ENCODE data around the gene USP25.

The USP25 gene

DNA sequence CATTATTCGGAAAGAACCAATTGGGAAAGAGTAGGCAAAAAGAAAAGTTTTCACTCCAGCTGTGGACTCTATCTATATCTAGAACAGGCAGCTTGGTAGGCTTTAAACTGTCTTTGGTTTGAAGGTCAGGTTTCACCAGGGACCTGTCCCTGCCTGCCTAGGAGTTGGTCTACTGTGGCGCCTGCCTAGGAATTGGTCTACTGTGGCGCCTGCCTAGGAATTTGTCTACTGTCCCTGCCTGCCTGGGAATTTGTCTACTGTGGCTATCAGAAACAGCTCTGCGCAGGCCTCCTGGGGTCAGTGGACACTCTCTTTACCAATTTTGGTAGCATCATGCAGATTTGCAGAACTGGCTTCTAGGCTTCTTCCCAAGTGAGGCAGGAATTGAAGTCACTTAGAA is 13.8 kb downstream of the USP25 start:
- peaks cover 6% of the 10 kb centered on the region for H3K36me3 ChIP-seq (ENCODE audit: control insufficient read depth, insufficient read depth, low read length)
- no peak overlapping the region for H3K27ac ChIP-seq (ENCODE audit: insufficient read depth, low read depth, low read length, poor library complexity, severe bottlenecking)
- 95 to 96% methylated on average over 4 of the region's 4 CpGs for WGBS, 2 experiments
- no peaks in the 10 kb centered on the region for H3K27me3 ChIP-seq (ENCODE audit: control insufficient read depth, insufficient read depth, low read length, poor library complexity, severe bottlenecking)
- H3K4me1 ChIP-seq (ENCODE audit: control insufficient read depth, insufficient read depth, low read length) = peaks cover 26% of the 10 kb centered on the region
- no peaks in the 10 kb centered on the region for H3K9me3 ChIP-seq (ENCODE audit: control insufficient read depth, low read length)
- H3K4me3 ChIP-seq (ENCODE audit: insufficient read depth, low read depth, low read length) = no peak overlapping the region

DNA sequence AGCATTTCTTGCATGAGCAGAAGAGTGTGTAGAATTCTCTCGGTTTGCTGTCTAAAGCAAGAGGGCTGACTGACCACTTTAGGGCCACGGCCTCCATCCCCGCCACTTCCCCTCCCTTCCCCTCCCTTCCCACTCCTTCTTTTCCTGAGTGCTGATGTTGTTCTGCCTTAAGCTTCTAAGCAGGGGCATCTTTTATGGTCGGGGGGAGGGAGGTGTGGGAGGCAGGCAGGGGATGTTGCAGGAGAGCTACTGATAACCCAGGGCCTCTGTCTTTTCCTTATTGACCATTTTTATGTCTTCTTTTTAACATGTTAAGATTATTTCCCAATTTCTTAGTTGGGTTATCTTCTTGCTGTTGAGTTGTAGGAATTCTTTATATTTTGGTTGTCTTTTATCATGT is 15.1 kb downstream of the USP25 start:
- Histone ChIP-seq H3K27ac (ENCODE audit: insufficient read depth, low read depth, low read length, poor library complexity, severe bottlenecking) (no peak overlapping the region), H3K4me1 (ENCODE audit: control insufficient read depth, insufficient read depth, low read length) (peaks cover 14% of the 10 kb centered on the region), H3K4me3 (ENCODE audit: insufficient read depth, low read depth, low read length) (no peak overlapping the region), H3K36me3 (ENCODE audit: control insufficient read depth, insufficient read depth, low read length) (peaks cover 6% of the 10 kb centered on the region), H3K9me3 (ENCODE audit: control insufficient read depth, low read length) (no peaks in the 10 kb centered on the region), H3K27me3 (ENCODE audit: control insufficient read depth, insufficient read depth, low read length, poor library complexity, severe bottlenecking) (no peaks in the 10 kb centered on the region)
- 63 to 94% methylated on average over 1 to 4 of the region's 4 CpGs for WGBS, 2 experiments

DNA sequence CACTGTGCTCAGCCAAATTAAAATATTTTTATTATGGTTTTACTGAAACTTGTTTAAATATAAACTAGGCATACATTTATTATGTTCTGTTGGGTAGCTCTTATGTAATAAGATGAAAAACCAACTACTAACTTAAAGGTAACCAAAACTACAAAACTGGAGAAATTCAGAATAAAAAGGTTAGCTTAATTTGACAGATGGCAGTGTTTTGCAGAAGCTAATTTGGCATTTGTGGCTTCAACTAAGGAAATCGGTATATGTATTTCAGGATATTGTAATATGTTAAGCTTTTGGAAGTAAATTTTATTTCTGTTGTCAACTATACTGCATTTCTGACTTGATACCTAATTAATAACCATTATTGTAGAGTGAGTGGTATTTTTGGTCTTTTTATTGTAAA is 18.8 kb downstream of the USP25 start:
- H3K4me3 ChIP-seq (ENCODE audit: insufficient read depth, low read depth, low read length) = no peak overlapping the region
- peaks cover 2% of the 10 kb centered on the region for H3K4me1 ChIP-seq (ENCODE audit: control insufficient read depth, insufficient read depth, low read length)
- 89 to 91% methylated on average over 1 of the region's 1 CpG for WGBS, 2 experiments
- H3K9me3 ChIP-seq (ENCODE audit: control insufficient read depth, low read length) = no peaks in the 10 kb centered on the region
- no peaks in the 10 kb centered on the region for H3K27me3 ChIP-seq (ENCODE audit: control insufficient read depth, insufficient read depth, low read length, poor library complexity, severe bottlenecking)
- H3K36me3 ChIP-seq (ENCODE audit: control insufficient read depth, insufficient read depth, low read length) = no peaks in the 10 kb centered on the region
- H3K27ac ChIP-seq (ENCODE audit: insufficient read depth, low read depth, low read length, poor library complexity, severe bottlenecking) = no peak overlapping the region

DNA sequence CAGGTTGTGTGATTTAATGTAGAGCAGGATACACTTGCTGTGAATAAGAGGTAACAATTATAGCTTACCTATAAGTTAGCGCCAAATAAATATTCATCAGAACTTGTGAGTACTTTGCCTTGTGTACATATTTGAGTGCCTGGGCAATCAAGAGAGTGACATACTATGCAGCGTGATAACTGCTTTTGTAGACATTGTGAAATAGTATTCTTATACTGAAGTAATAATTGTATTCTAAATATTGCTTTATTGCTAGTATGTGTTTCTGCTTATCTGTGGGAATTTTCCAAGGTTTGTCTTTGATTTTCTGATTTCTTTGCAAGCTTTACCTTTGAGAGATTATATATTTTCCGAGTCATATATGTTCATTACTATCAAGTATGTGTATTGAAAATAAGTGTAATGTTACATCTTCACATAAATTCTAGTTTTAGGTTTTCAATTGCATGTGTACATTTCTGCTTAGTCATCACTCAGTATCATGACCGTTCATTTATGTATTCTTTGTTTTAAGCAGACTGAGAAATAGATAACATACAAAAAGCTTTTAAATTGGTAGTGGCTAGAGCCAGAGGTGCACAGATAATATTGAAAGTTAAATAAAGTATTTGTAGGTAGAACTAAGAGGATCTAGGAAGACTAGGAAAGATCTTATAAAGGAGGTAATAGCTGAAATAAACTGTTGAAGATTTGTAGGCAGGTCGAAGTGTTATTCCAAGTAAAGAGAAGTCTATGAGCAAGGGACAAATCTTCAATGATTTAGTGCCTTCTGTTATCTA is 19.5 kb downstream of the USP25 start:
- Histone ChIP-seq H3K9me3 (ENCODE audit: control insufficient read depth, low read length) (no peaks in the 10 kb centered on the region), H3K27ac (ENCODE audit: insufficient read depth, low read depth, low read length, poor library complexity, severe bottlenecking) (no peak overlapping the region), H3K4me1 (ENCODE audit: control insufficient read depth, insufficient read depth, low read length) (peaks cover 3% of the 10 kb centered on the region), H3K36me3 (ENCODE audit: control insufficient read depth, insufficient read depth, low read length) (no peaks in the 10 kb centered on the region), H3K4me3 (ENCODE audit: insufficient read depth, low read depth, low read length) (no peak overlapping the region), H3K27me3 (ENCODE audit: control insufficient read depth, insufficient read depth, low read length, poor library complexity, severe bottlenecking) (no peaks in the 10 kb centered on the region)
- 95 to 99% methylated on average over 3 to 4 of the region's 5 CpGs for WGBS, 2 experiments

DNA sequence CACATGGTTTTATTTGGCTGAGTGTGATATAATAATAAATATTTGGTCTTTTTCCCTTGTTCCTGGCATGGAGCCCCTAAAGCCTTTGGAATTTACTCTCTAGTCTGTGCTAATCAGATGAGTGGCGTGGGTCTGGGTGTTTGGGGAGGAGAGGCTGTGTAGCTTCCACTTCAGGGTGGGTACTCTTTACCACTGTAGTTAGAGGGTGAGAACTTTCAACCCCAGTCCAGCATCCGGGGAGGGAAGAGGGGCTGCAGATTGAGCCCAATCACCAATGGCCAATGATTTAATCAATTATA is 20.0 kb downstream of the USP25 start:
- WGBS, 2 experiments = 82 to 95% methylated on average over 1 of the region's 2 CpGs
- no peak overlapping the region for H3K4me3 ChIP-seq (ENCODE audit: insufficient read depth, low read depth, low read length)
- no peaks in the 10 kb centered on the region for H3K27me3 ChIP-seq (ENCODE audit: control insufficient read depth, insufficient read depth, low read length, poor library complexity, severe bottlenecking)
- no peaks in the 10 kb centered on the region for H3K9me3 ChIP-seq (ENCODE audit: control insufficient read depth, low read length)
- no peak overlapping the region for H3K27ac ChIP-seq (ENCODE audit: insufficient read depth, low read depth, low read length, poor library complexity, severe bottlenecking)
- no peaks in the 10 kb centered on the region for H3K36me3 ChIP-seq (ENCODE audit: control insufficient read depth, insufficient read depth, low read length)
- H3K4me1 ChIP-seq (ENCODE audit: control insufficient read depth, insufficient read depth, low read length) = peaks cover 3% of the 10 kb centered on the region

DNA sequence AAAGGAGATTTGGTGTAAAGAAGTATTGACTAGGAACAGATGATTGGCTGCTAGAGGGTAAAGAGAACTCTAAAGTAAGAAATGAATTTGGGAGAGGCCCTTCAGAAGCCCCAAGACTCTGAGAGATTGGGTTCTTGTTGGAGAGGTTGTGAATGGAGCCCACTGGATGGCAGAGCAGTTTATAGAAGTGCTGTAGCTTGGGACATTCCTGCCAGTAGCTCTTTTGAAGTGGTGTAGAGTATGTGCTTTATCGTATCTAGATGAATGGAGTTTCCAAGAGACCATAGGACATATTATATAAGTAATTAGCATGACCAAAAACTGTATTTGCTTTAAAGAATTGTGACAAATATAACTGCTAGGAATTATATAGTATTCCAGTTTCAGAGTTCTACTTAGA is 21.3 kb downstream of the USP25 start:
- no peak overlapping the region for H3K4me3 ChIP-seq (ENCODE audit: insufficient read depth, low read depth, low read length)
- WGBS, 2 experiments = 100% methylated on average over 1 of the region's 1 CpG; no CpG with 5 or more reads in 1 of the 2 experiments
- no peak overlapping the region for H3K27ac ChIP-seq (ENCODE audit: insufficient read depth, low read depth, low read length, poor library complexity, severe bottlenecking)
- H3K4me1 ChIP-seq (ENCODE audit: control insufficient read depth, insufficient read depth, low read length) = peaks cover 3% of the 10 kb centered on the region
- no peaks in the 10 kb centered on the region for H3K36me3 ChIP-seq (ENCODE audit: control insufficient read depth, insufficient read depth, low read length)
- no peaks in the 10 kb centered on the region for H3K27me3 ChIP-seq (ENCODE audit: control insufficient read depth, insufficient read depth, low read length, poor library complexity, severe bottlenecking)
- no peaks in the 10 kb centered on the region for H3K9me3 ChIP-seq (ENCODE audit: control insufficient read depth, low read length)

DNA sequence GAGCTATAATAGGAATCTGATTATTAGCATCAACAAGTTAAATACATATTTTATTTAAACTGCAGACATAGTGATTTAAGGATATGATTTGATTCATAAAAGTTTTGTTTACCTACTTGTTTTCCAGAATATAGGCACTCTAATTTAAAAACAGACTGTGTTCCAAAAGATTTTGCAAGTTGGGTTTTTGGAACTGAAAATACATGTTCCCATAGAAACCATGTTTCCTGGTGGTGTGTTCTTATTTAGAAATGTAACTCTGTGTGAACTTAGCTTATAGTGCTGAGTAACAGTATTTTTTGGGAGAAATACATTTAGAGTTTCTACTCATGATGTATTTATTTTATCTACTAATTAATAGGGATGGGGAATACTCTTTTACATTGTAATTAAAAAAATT is 21.8 kb downstream of the USP25 start:
- no peaks in the 10 kb centered on the region for H3K9me3 ChIP-seq (ENCODE audit: control insufficient read depth, low read length)
- no peaks in the 10 kb centered on the region for H3K27me3 ChIP-seq (ENCODE audit: control insufficient read depth, insufficient read depth, low read length, poor library complexity, severe bottlenecking)
- no peak overlapping the region for H3K27ac ChIP-seq (ENCODE audit: insufficient read depth, low read depth, low read length, poor library complexity, severe bottlenecking)
- no peaks in the 10 kb centered on the region for H3K36me3 ChIP-seq (ENCODE audit: control insufficient read depth, insufficient read depth, low read length)
- peaks cover 3% of the 10 kb centered on the region for H3K4me1 ChIP-seq (ENCODE audit: control insufficient read depth, insufficient read depth, low read length)
- H3K4me3 ChIP-seq (ENCODE audit: insufficient read depth, low read depth, low read length) = no peak overlapping the region

DNA sequence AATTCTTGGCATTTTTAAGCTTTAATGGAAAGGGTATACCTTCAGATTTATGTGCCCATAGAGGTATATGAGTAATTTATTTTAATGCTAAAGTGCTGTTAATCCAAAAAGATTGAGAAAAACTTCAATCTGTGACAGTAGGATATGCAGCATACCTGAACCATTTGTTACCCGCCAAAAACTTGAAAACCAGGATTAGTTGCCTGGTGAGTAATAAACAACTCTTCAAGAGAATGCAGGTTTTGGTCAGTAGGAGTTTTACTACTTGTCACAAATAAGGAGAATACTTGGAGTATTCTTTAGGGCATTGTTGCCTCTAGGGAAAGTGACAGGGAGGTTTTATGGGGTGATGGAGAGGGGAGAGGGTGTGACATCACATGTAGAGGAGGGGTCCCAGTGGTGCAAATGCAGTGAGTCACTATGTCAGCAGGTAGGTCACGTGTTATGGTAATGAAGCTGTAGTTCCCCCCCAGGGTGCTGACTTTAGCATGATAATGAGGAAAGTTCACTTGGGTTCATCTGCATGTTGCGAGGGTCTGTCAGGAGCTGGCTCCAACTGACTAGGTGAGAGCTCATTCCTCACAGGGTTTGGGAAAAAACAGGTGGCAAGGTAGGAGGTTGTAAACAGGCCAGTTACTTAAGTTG is 23.1 kb downstream of the USP25 start:
- WGBS, 2 experiments = 25 to 35% methylated on average over 3 of the region's 3 CpGs
- H3K27ac ChIP-seq (ENCODE audit: insufficient read depth, low read depth, low read length, poor library complexity, severe bottlenecking) = no peak overlapping the region

DNA sequence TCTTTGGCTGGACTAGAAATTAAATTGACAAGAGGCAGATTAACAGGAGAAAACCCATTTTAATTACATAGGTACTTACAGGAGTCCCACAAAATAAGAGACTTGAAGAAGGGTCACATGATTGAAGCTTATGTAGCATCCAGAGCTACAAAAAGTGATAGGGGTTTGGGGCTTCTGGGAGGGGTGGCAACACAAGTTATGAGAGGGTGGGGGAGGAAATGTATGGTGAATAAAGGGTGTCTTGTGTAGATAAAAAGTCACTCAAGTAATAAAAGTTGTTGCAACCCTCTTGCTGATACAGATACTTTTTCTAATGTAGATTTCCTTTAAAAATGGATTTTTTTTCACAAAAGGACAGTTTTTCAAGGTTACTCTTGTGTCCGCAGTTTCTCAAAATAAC is 24.0 kb downstream of the USP25 start:
- peaks cover 3% of the 10 kb centered on the region for H3K4me1 ChIP-seq (ENCODE audit: control insufficient read depth, insufficient read depth, low read length)
- H3K36me3 ChIP-seq (ENCODE audit: control insufficient read depth, insufficient read depth, low read length) = no peaks in the 10 kb centered on the region
- H3K4me3 ChIP-seq (ENCODE audit: insufficient read depth, low read depth, low read length) = no peak overlapping the region
- no peaks in the 10 kb centered on the region for H3K27me3 ChIP-seq (ENCODE audit: control insufficient read depth, insufficient read depth, low read length, poor library complexity, severe bottlenecking)
- no peak overlapping the region for H3K27ac ChIP-seq (ENCODE audit: insufficient read depth, low read depth, low read length, poor library complexity, severe bottlenecking)
- 100% methylated on average over 1 of the region's 1 CpG; no CpG with 5 or more reads in 1 of the 2 experiments for WGBS, 2 experiments
- H3K9me3 ChIP-seq (ENCODE audit: control insufficient read depth, low read length) = no peaks in the 10 kb centered on the region

More for the DNA sequence above, 23.1 kb downstream of the USP25 start:
- Histone ChIP-seq H3K27me3 (ENCODE audit: control insufficient read depth, insufficient read depth, low read length, poor library complexity, severe bottlenecking) (no peaks in the 10 kb centered on the region), H3K4me1 (ENCODE audit: control insufficient read depth, insufficient read depth, low read length) (peaks cover 3% of the 10 kb centered on the region), H3K9me3 (ENCODE audit: control insufficient read depth, low read length) (no peaks in the 10 kb centered on the region), H3K4me3 (ENCODE audit: insufficient read depth, low read depth, low read length) (no peak overlapping the region), H3K36me3 (ENCODE audit: control insufficient read depth, insufficient read depth, low read length) (no peaks in the 10 kb centered on the region)

DNA sequence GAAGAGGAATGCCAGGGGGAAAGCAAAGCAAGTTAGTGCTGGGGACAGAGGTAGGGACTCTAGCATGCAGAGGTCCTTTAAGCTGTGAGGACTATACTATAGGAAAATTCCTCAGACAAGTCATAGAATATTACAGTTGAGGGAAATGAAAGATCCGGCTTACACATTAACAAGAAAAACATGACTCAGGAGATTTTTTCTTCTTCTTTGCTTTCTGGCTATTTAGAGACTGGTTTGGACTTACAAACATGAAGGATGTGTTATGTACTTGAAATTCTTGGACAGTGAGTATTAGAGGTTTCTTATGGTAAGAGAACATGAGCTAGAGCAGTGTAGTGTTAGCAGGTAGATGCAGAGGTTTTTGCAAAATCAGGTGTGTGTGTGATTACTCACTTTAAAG is 24.9 kb downstream of the USP25 start:
- H3K4me3 ChIP-seq (ENCODE audit: insufficient read depth, low read depth, low read length) = no peak overlapping the region
- WGBS, 2 experiments = 94 to 100% methylated on average over 1 of the region's 1 CpG
- no peaks in the 10 kb centered on the region for H3K9me3 ChIP-seq (ENCODE audit: control insufficient read depth, low read length)
- no peaks in the 10 kb centered on the region for H3K27me3 ChIP-seq (ENCODE audit: control insufficient read depth, insufficient read depth, low read length, poor library complexity, severe bottlenecking)
- H3K36me3 ChIP-seq (ENCODE audit: control insufficient read depth, insufficient read depth, low read length) = no peaks in the 10 kb centered on the region
- peaks cover 3% of the 10 kb centered on the region for H3K4me1 ChIP-seq (ENCODE audit: control insufficient read depth, insufficient read depth, low read length)
- no peak overlapping the region for H3K27ac ChIP-seq (ENCODE audit: insufficient read depth, low read depth, low read length, poor library complexity, severe bottlenecking)

Measured in ectodermal cell (in vitro differentiated cells).